GM12878 (cell line): ENCODE results near the gene VEGFB. TPM values are rescaled to one million over a fixed set of nuclear protein-coding genes. Genes with fewer than 3 reads are reported as not detected.

Experiments used
- ATAC-seq: fragments of 200-7000 bp; cut with Tn5 transposase; 3 replicates; pipeline ENCODE4 v1.9.1; 2020; ENCODE audit warnings: mild to moderate bottlenecking, moderate library complexity
- BruUV-seq: library from RNA; stranded (reverse); fragments of 400-500 nt; replicated peaks from 2 replicates; lab custom pipeline; 2021; lab: Mats Ljungman, UMichigan
- CTCF ChIA-PET: fragments of 300-600 bp; sonication (Branson Sonifier 250); formaldehyde crosslinking; extraction: SDS; loops from one replicate; lab custom pipeline; 2021; ENCODE audit warnings: inconsistent platforms; lab: Yijun Ruan, JAX
- POLR2A ChIA-PET: fragments of 350-600 bp; formaldehyde crosslinking; extraction: SDS; loops from one replicate; lab custom pipeline; 2021; ENCODE audit warnings: inconsistent platforms; lab: Charles Lee
- RAD21 ChIA-PET: fragments of 300-600 bp; sonication (Branson Sonifier 250); formaldehyde crosslinking; loops from one replicate; lab custom pipeline; 2023; ENCODE audit warnings: antibody characterized with exemption; ENCODE audit not compliant: unreplicated experiment; lab: Charles Lee
- SMC1A ChIA-PET: fragments of 300-600 bp; sonication (Branson Sonifier 250); formaldehyde crosslinking; loops from one replicate; lab custom pipeline; 2023; ENCODE audit not compliant: unreplicated experiment, uncharacterized antibody; lab: Charles Lee
- DNase-seq: peaks from one replicate; pipeline ENCODE4 v3.0.0-alpha.2; 2011; ENCODE audit warnings: low read depth, low spot score
- FAIRE-seq: peaks from 3 replicates; lab custom pipeline; 2011; peaks lifted over from hg19 to GRCh38; lab: Jason Lieb, UNC
- H2AFZ ChIP-seq: 2 replicates; pipeline ENCODE4 v1.6.0; 2011; ENCODE audit warnings: low read depth, low read length, control low read depth; ENCODE audit not compliant: control insufficient read depth
- H3K27ac ChIP-seq: 2 replicates; pipeline ENCODE4 v1.5.1; 2011; ENCODE audit warnings: control low read depth; ENCODE audit not compliant: control insufficient read depth, insufficient read depth
- H3K27me3 ChIP-seq, 2 experiments: replicated peaks in 1 of 2; 2 replicates each; pipeline versions ENCODE4 v1.6.0 to v1.6.1; 2011; ENCODE audit warnings: low read length in 1 of 2; ENCODE audit not compliant: control insufficient read depth in 2 of 2, insufficient read depth in 2 of 2
- H3K36me3 ChIP-seq, 2 experiments: 2 replicates each; pipeline ENCODE4 v1.5.1; 2011; ENCODE audit warnings: low read length in 1 of 2; ENCODE audit not compliant: control insufficient read depth in 2 of 2, insufficient read depth in 2 of 2
- H3K4me1 ChIP-seq: 2 replicates; pipeline ENCODE4 v1.6.1; 2011; ENCODE audit warnings: mild to moderate bottlenecking, low read length, moderate library complexity, mixed read lengths; ENCODE audit not compliant: control insufficient read depth, insufficient read depth
- H3K4me2 ChIP-seq: 2 replicates; pipeline ENCODE4 v1.6.0; 2011; ENCODE audit warnings: control low read depth; ENCODE audit not compliant: control insufficient read depth, insufficient read depth
- H3K4me3 ChIP-seq: fragments of 200-600 bp; sonication (generic); 2 replicates; pipeline ENCODE4 v1.5.1; 2016
- H3K79me2 ChIP-seq: 2 replicates; pipeline ENCODE4 v1.6.0; 2011; ENCODE audit warnings: low read length; ENCODE audit not compliant: control insufficient read depth, insufficient read depth
- H3K9ac ChIP-seq: 2 replicates; pipeline ENCODE4 v1.8.0; 2011; ENCODE audit warnings: low read length, control low read depth, mixed read lengths; ENCODE audit not compliant: control insufficient read depth, insufficient read depth
- H3K9me3 ChIP-seq: replicated peaks from 3 replicates; pipeline ENCODE4 v1.5.1; 2011; ENCODE audit warnings: mild to moderate bottlenecking, low read length; ENCODE audit not compliant: control insufficient read depth, insufficient read depth
- H4K20me1 ChIP-seq: 2 replicates; pipeline ENCODE4 v1.6.0; 2011; ENCODE audit not compliant: control insufficient read depth, insufficient read depth
- ATF7 ChIP-seq: fragments of 450-650 bp; IDR thresholded peaks from 2 replicates; pipeline ENCODE4 v1.6.1; 2016; ENCODE audit warnings: low read depth, mild to moderate bottlenecking
- CBFB ChIP-seq: IDR thresholded peaks from 2 replicates; pipeline ENCODE4 v1.6.1; 2016; ENCODE audit warnings: antibody characterized with exemption, low read depth
- CEBPZ ChIP-seq: fragments of 150-350 bp; IDR thresholded peaks from 2 replicates; pipeline ENCODE4 v1.6.1; 2016; ENCODE audit warnings: low read depth, low read length
- HDGF ChIP-seq: fragments of 450-650 bp; IDR thresholded peaks from 2 replicates; pipeline ENCODE4 v1.6.1; 2016; ENCODE audit warnings: antibody characterized with exemption
- KAT2A ChIP-seq: conservative IDR thresholded peaks from 2 replicates; pipeline ENCODE4 v1.6.1; 2011; ENCODE audit warnings: low read depth, low read length; ENCODE audit not compliant: control insufficient read depth
- KDM1A ChIP-seq: fragments of 200-600 bp; sonication (generic); IDR thresholded peaks from 2 replicates; pipeline ENCODE4 v1.6.1; 2016; ENCODE audit warnings: borderline replicate concordance
- MEF2B ChIP-seq: fragments of 450-650 bp; IDR thresholded peaks from 2 replicates; pipeline ENCODE4 v1.6.1; 2018; ENCODE audit warnings: mild to moderate bottlenecking, moderate library complexity; ENCODE audit not compliant: partially characterized antibody, poor library complexity, severe bottlenecking
- NFIC ChIP-seq: IDR thresholded peaks from 2 replicates; pipeline ENCODE4 v1.6.1; 2012; ENCODE audit warnings: low read depth, mild to moderate bottlenecking, inconsistent platforms, low read length, moderate library complexity
- NR2C1 ChIP-seq: fragments of 450-650 bp; IDR thresholded peaks from 2 replicates; pipeline ENCODE4 v1.6.1; 2017; ENCODE audit warnings: antibody characterized with exemption, mild to moderate bottlenecking, moderate library complexity
- SP1 ChIP-seq: IDR thresholded peaks from one replicate; pipeline ENCODE4 v1.6.1; 2011; ENCODE audit warnings: low read depth, low read length
- SPI1 ChIP-seq: IDR thresholded peaks from 2 replicates; pipeline ENCODE4 v1.6.1; 2011; ENCODE audit warnings: low read depth, mild to moderate bottlenecking, low read length, moderate library complexity, borderline replicate concordance; ENCODE audit not compliant: insufficient read depth
- STAT1 ChIP-seq: fragments of 450-650 bp; conservative IDR thresholded peaks from 2 replicates; pipeline ENCODE4 v1.6.1; 2014; ENCODE audit warnings: antibody characterized with exemption, mild to moderate bottlenecking
- TCF7 ChIP-seq: IDR thresholded peaks from 2 replicates; pipeline ENCODE4 v1.6.1; 2014; ENCODE audit warnings: antibody characterized with exemption, borderline replicate concordance
- ZNF217 ChIP-seq: fragments of 450-650 bp; IDR thresholded peaks from 2 replicates; pipeline ENCODE4 v1.6.1; 2017; ENCODE audit warnings: antibody characterized with exemption, mild to moderate bottlenecking
- WGBS: methylation state at CpG from one replicate; pipeline ENCODE4 v1.1.6; 2016; ENCODE audit warnings: low lambda C conversion rate; ENCODE audit not compliant: insufficient replicate concordance, insufficient coverage; ENCODE audit errors: missing lambda C conversion rate; 5-methylcytosine and 5-hydroxymethylcytosine counted together
- in situ Hi-C: fragments of 300-500 bp; cut with MboI; formaldehyde crosslinking; loops from 9 replicates; pipeline ENCODE4 v1.14.3; 2018; ENCODE audit warnings: mixed read lengths
- intact Hi-C: fragments of 100-400 bp; cut with micrococcal nuclease; formaldehyde crosslinking; loops from one replicate; pipeline ENCODE4 v1.14.2; 2022; ENCODE audit not compliant: unreplicated experiment
- polyA plus RNA-seq, 11 experiments: library from polyadenylated mRNA; depleted of rRNA in 4 of 11; unstranded in 6 of 11; stranded (reverse) in 5 of 11; fragments of >200 nt; fragmentation: Nextera tagmentation in 4 of 11; fragmentation: Illumina TruSeq in 1 of 11; extraction: Ambion mirVana in 4 of 11; extraction: Trizol in 1 of 11; gene quantifications; 1 replicate in 1 of 11; 2 replicates in 10 of 11; pipeline versions ENCODE4 v1.2.1 to v1.2.3, GENCODE V29; 2011 to 2016; ENCODE audit warnings: inconsistent platforms in 2 of 11, missing spikeins in 2 of 11, low read depth in 1 of 11
- total RNA-seq, 4 experiments: library from RNA; depleted of rRNA in 3 of 4; stranded (reverse); fragments of >200 nt in 3 of 4; fragmentation: Illumina TruSeq in 1 of 4; extraction: Trizol in 1 of 4; gene quantifications; 2 replicates each; pipeline versions ENCODE4 v1.2.1 to v1.2.3, GENCODE V29; 2013 to 2021
- TF ChIP-seq, protein P1 (sequence below): fragments of 450-650 bp; formaldehyde crosslinking; IDR thresholded peaks from 2 replicates; pipeline ENCODE4 v1.5.0; 2022; ENCODE audit warnings: mild to moderate bottlenecking, missing genetic modification characterization

Gene VEGFB
- total and polyA plus RNA-seq, 10 of the 15 experiments (the other 5 are each of a cell fraction or from before 2014, with no cell fraction given), result 7.0 to 75.8 (median 20.3) TPM

- TF ChIP-seq, protein P1, sequence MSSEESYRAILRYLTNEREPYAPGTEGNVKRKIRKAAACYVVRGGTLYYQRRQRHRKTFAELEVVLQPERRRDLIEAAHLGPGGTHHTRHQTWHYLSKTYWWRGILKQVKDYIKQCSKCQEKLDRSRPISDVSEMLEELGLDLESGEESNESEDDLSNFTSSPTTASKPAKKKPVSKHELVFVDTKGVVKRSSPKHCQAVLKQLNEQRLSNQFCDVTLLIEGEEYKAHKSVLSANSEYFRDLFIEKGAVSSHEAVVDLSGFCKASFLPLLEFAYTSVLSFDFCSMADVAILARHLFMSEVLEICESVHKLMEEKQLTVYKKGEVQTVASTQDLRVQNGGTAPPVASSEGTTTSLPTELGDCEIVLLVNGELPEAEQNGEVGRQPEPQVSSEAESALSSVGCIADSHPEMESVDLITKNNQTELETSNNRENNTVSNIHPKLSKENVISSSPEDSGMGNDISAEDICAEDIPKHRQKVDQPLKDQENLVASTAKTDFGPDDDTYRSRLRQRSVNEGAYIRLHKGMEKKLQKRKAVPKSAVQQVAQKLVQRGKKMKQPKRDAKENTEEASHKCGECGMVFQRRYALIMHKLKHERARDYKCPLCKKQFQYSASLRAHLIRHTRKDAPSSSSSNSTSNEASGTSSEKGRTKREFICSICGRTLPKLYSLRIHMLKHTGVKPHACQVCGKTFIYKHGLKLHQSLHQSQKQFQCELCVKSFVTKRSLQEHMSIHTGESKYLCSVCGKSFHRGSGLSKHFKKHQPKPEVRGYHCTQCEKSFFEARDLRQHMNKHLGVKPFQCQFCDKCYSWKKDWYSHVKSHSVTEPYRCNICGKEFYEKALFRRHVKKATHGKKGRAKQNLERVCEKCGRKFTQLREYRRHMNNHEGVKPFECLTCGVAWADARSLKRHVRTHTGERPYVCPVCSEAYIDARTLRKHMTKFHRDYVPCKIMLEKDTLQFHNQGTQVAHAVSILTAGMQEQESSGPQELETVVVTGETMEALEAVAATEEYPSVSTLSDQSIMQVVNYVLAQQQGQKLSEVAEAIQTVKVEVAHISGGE (CRISPR knock-in tag), result no peak
- TF ChIP-seq HDGF (no peak), NR2C1 (no peak), CBFB (no peak), KDM1A (no peak), MEF2B (no peak)
These were observed 28.9 kb downstream of the VEGFB start (continued) for GRCh38 chr11:64263021-64263946.

DNA sequence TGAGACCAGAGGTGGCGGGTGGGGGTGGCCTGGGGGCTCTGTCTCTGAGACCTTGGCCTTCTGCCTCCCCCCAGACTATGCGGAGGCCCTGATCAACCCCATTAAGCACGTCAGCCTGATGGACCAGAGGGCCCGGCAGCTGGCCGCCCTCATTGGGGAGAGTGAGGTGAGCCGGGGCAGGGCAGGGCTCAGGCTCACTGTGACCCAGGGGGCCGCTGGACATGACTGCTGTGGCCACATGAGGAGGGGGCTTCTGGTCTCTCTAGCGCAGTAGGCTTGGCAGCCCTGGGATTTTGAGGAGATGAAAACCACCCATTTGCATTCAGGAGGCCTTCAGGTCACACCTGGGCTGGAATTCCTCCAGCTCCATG, 29.5 kb downstream of the VEGFB start:
- no peak overlapping the region for H3K4me2 ChIP-seq
- H3K79me2 ChIP-seq, result peaks cover 4% of the 10 kb centered on the region
- no peaks in the 10 kb centered on the region for H3K27me3 ChIP-seq
- ATAC-seq (no peak), DNase-seq (no peak), FAIRE-seq (no peak)
- POLR2A ChIA-PET, result interaction anchor here (0.6 to 1.1 kb wide), 2 partner anchors 16 to 20 kb away, joined by 3 read pairs; no protein-coding TSS in a partner anchor
- H3K9me3 ChIP-seq, result no peaks in the 10 kb centered on the region
- SMC1A ChIA-PET, result no interaction called here
- intact Hi-C loops (no loop called here), in situ Hi-C loops (no loop called here)
- H3K4me3 ChIP-seq, result no peak overlapping the region
- CTCF ChIA-PET, result interaction anchor here (1.3 to 1.7 kb wide), 2 partner anchors 12 to 96 kb away, joined by 3 to 4 read pairs; no protein-coding TSS in a partner anchor
- H3K36me3 ChIP-seq, result peaks cover 0 to 2% of the 10 kb centered on the region in 2 experiments; a peak in 2 of 4 replicates
- H3K9ac ChIP-seq, result no peak overlapping the region
- peaks cover 20% of the 10 kb centered on the region for H3K4me1 ChIP-seq
- no peak overlapping the region for H3K27ac ChIP-seq
- RAD21 ChIA-PET, result no interaction called here
- no peak overlapping the region for H2AFZ ChIP-seq
- BruUV-seq, result no TSS peak
- WGBS, result 80% methylated on average over 8 of the region's 8 CpGs
- H4K20me1 ChIP-seq, result no peaks in the 10 kb centered on the region
- TF ChIP-seq ATF7 (no peak), CEBPZ (no peak), NFIC (no peak), SPI1 (no peak), STAT1 (no peak), KAT2A (no peak), TCF7 (no peak), CBFB (no peak), SP1 (no peak), ZNF217 (no peak)
